ENCODE data around the gene IL2RG. TPM values are rescaled to one million over a fixed set of nuclear protein-coding genes. Genes with fewer than 3 reads are reported as not detected.

Gene IL2RG
- total RNA-seq, 1 experiment from 2014 or later, result not detected

GRCh38 chrX:71085900-71086299 lies 25.5 kb downstream of the IL2RG start:
- Histone ChIP-seq H3K4me1 (ENCODE audit: insufficient read depth, low read length) (peaks cover 14% of the 10 kb centered on the region), H3K9me3 (ENCODE audit: low read length) (no peaks in the 10 kb centered on the region)
- CTCF ChIA-PET, result no interaction called here

DNA sequence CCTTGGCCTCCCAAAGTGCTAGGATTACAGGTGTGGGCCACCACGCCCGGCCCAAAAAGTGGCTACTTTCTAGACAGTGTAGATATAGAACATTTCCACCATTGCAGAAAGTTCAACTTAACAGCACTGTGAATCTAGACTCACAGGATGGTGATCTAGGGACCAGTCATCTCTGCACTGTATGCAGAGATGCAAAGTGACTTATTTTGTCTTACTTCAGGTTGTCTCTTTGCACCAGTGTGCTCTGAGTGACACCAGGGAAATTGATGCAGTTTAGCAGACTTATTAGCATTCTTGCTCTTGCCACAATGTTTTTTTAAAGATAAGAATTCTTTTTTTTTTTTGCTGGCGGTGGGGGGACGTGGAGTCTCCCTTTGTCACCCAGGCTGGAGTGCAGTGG lies 28.6 kb downstream of the IL2RG start:
- Histone ChIP-seq H3K9ac (ENCODE audit: low read length) (no peak overlapping the region), H3K4me2 (ENCODE audit: low read length) (no peak overlapping the region), H4K20me1 (ENCODE audit: low read length) (no peaks in the 10 kb centered on the region), H3K9me2 (replicated peaks; ENCODE audit: low read length) (no peaks in the 10 kb centered on the region), H3F3A (ENCODE audit: low read length, unreplicated experiment) (peaks cover 4% of the 10 kb centered on the region), H2AFZ (ENCODE audit: low read length) (no peak overlapping the region), H3K9me3 (ENCODE audit: low read length) (no peaks in the 10 kb centered on the region), H3K36me3 (ENCODE audit: low read depth, low read length) (no peaks in the 10 kb centered on the region), H3K27me3 (ENCODE audit: low read length) (no peaks in the 10 kb centered on the region), H3K27ac (ENCODE audit: low read length) (no peak overlapping the region), H3K4me1 (ENCODE audit: insufficient read depth, low read length) (peaks cover 14% of the 10 kb centered on the region), H3K79me2 (ENCODE audit: low read length) (no peaks in the 10 kb centered on the region), H3K4me3 (ENCODE audit: low read length) (no peak overlapping the region)
- TF ChIP-seq EZH2 (IDR thresholded peaks at IDR 0.05; ENCODE audit: low read length, unreplicated experiment) (no peak), EZH2phosphoT487 (IDR thresholded peaks at IDR 0.05; ENCODE audit: borderline replicate concordance, low read length) (no peak)
- TF ChIP-seq, protein P1, sequence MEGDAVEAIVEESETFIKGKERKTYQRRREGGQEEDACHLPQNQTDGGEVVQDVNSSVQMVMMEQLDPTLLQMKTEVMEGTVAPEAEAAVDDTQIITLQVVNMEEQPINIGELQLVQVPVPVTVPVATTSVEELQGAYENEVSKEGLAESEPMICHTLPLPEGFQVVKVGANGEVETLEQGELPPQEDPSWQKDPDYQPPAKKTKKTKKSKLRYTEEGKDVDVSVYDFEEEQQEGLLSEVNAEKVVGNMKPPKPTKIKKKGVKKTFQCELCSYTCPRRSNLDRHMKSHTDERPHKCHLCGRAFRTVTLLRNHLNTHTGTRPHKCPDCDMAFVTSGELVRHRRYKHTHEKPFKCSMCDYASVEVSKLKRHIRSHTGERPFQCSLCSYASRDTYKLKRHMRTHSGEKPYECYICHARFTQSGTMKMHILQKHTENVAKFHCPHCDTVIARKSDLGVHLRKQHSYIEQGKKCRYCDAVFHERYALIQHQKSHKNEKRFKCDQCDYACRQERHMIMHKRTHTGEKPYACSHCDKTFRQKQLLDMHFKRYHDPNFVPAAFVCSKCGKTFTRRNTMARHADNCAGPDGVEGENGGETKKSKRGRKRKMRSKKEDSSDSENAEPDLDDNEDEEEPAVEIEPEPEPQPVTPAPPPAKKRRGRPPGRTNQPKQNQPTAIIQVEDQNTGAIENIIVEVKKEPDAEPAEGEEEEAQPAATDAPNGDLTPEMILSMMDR (conservative IDR thresholded peaks at IDR 0.05; ENCODE audit: low read depth, low read length), result no peak
- no TSS peak for BruUV-seq (replicated peaks)
- ATAC-seq, result no peak
- ChIA-PET POLR2A (ENCODE audit: unreplicated experiment) (no interaction called here), CTCF (no interaction called here)
- no peak for DNase-seq
- intact Hi-C loops (cut with micrococcal nuclease), result no loop called here

More at GRCh38 chrX:71085900-71086299, 25.5 kb downstream of the IL2RG start:
- no peaks in the 10 kb centered on the region for H4K20me1 ChIP-seq (ENCODE audit: low read length)
- intact Hi-C loops (cut with micrococcal nuclease), result no loop called here
- H2AFZ ChIP-seq (ENCODE audit: low read length), result no peak overlapping the region
- no peak overlapping the region for H3K4me2 ChIP-seq (ENCODE audit: low read length)
- H3K79me2 ChIP-seq (ENCODE audit: low read length), result no peaks in the 10 kb centered on the region
- ATAC-seq, result no peak
- POLR2A ChIA-PET (ENCODE audit: unreplicated experiment), result no interaction called here
- no TSS peak for BruUV-seq (replicated peaks)
- no peaks in the 10 kb centered on the region for H3K36me3 ChIP-seq (ENCODE audit: low read depth, low read length)
- no peak overlapping the region for H3K4me3 ChIP-seq (ENCODE audit: low read length)
- TF ChIP-seq EZH2 (IDR thresholded peaks at IDR 0.05; ENCODE audit: low read length, unreplicated experiment) (no peak), EZH2phosphoT487 (IDR thresholded peaks at IDR 0.05; ENCODE audit: borderline replicate concordance, low read length) (no peak)
- TF ChIP-seq, protein P1 (conservative IDR thresholded peaks at IDR 0.05; ENCODE audit: low read depth, low read length), result no peak
- H3K9me2 ChIP-seq (replicated peaks; ENCODE audit: low read length), result no peaks in the 10 kb centered on the region
- no peak overlapping the region for H3K9ac ChIP-seq (ENCODE audit: low read length)
- H3F3A ChIP-seq (ENCODE audit: low read length, unreplicated experiment), result peaks cover 4% of the 10 kb centered on the region
- H3K27me3 ChIP-seq (ENCODE audit: low read length), result no peaks in the 10 kb centered on the region
- DNase-seq, result no peak
- H3K27ac ChIP-seq (ENCODE audit: low read length), result no peak overlapping the region

GRCh38 chrX:71082124-71082647 lies 29.2 kb downstream of the IL2RG start:
- ATAC-seq, result no peak

More at GRCh38 chrX:71082124-71082647, 29.2 kb downstream of the IL2RG start:
- H3K9ac ChIP-seq (ENCODE audit: low read length), result no peak overlapping the region
- no peak overlapping the region for H3K27ac ChIP-seq (ENCODE audit: low read length)
- peaks cover 4% of the 10 kb centered on the region for H3F3A ChIP-seq (ENCODE audit: low read length, unreplicated experiment)
- no peak for DNase-seq
- H3K4me2 ChIP-seq (ENCODE audit: low read length), result no peak overlapping the region
- TF ChIP-seq, protein P1 (conservative IDR thresholded peaks at IDR 0.05; ENCODE audit: low read depth, low read length), result no peak
- TF ChIP-seq EZH2 (IDR thresholded peaks at IDR 0.05; ENCODE audit: low read length, unreplicated experiment) (no peak), EZH2phosphoT487 (IDR thresholded peaks at IDR 0.05; ENCODE audit: borderline replicate concordance, low read length) (no peak)
- no TSS peak for BruUV-seq (replicated peaks)
- no peaks in the 10 kb centered on the region for H3K9me3 ChIP-seq (ENCODE audit: low read length)
- H3K9me2 ChIP-seq (replicated peaks; ENCODE audit: low read length), result no peaks in the 10 kb centered on the region
- CTCF ChIA-PET, result no interaction called here
- no peak overlapping the region for H3K4me3 ChIP-seq (ENCODE audit: low read length)
- intact Hi-C loops (cut with micrococcal nuclease), result no loop called here
- H4K20me1 ChIP-seq (ENCODE audit: low read length), result no peaks in the 10 kb centered on the region
- H3K36me3 ChIP-seq (ENCODE audit: low read depth, low read length), result no peaks in the 10 kb centered on the region
- POLR2A ChIA-PET (ENCODE audit: unreplicated experiment), result no interaction called here
- H3K4me1 ChIP-seq (ENCODE audit: insufficient read depth, low read length), result peaks cover 14% of the 10 kb centered on the region
- no peaks in the 10 kb centered on the region for H3K79me2 ChIP-seq (ENCODE audit: low read length)
- no peaks in the 10 kb centered on the region for H3K27me3 ChIP-seq (ENCODE audit: low read length)
- H2AFZ ChIP-seq (ENCODE audit: low read length), result no peak overlapping the region
